ENCODE data around the gene WFDC5.

Gene WFDC5

GRCh38 chr20:45111285-45111684 lies 3.7 kb downstream of the WFDC5 start:
- no peak for DNase-seq (ENCODE audit: low read depth)
- TF ChIP-seq CTCF (IDR thresholded peaks at IDR 0.05; ENCODE audit: low read depth, low read length, missing control alignments), result no peak
- in situ Hi-C loops (cut with HindIII; ENCODE audit: low sequenced_read_pairs), result no loop called here
- no peak overlapping the region for H3K4me3 ChIP-seq (ENCODE audit: low read depth, low read length)

- H3K4me3 ChIP-seq (ENCODE audit: low read depth, low read length), result no peak overlapping the region
- no peak for TF ChIP-seq CTCF (IDR thresholded peaks at IDR 0.05; ENCODE audit: low read depth, low read length, missing control alignments)
- no peak for DNase-seq (ENCODE audit: low read depth)
- in situ Hi-C loops (cut with HindIII; ENCODE audit: low sequenced_read_pairs), result no loop called here
Observed at GRCh38 chr20:45110301-45110700, 4.7 kb downstream of the WFDC5 start.

- no peak for DNase-seq (ENCODE audit: low read depth)
- TF ChIP-seq CTCF (IDR thresholded peaks at IDR 0.05; ENCODE audit: low read depth, low read length, missing control alignments), result no peak
- in situ Hi-C loops (cut with HindIII; ENCODE audit: low sequenced_read_pairs), result no loop called here
- no peak overlapping the region for H3K4me3 ChIP-seq (ENCODE audit: low read depth, low read length)
Observed at GRCh38 chr20:45109634-45110033, 5.3 kb downstream of the WFDC5 start.

- in situ Hi-C loops (cut with HindIII; ENCODE audit: low sequenced_read_pairs), result no loop called here
- DNase-seq (ENCODE audit: low read depth), result no peak
- TF ChIP-seq CTCF (IDR thresholded peaks at IDR 0.05; ENCODE audit: low read depth, low read length, missing control alignments), result no peak
- no peak overlapping the region for H3K4me3 ChIP-seq (ENCODE audit: low read depth, low read length)
Observed at GRCh38 chr20:45105317-45105716, 9.7 kb downstream of the WFDC5 start.

GRCh38 chr20:45104786-45105185 lies 10.2 kb downstream of the WFDC5 start:
- DNase-seq (ENCODE audit: low read depth), result peak; percentile 18
- no peak for TF ChIP-seq CTCF (IDR thresholded peaks at IDR 0.05; ENCODE audit: low read depth, low read length, missing control alignments)
- in situ Hi-C loops (cut with HindIII; ENCODE audit: low sequenced_read_pairs), result loop anchor here (5.0 kb wide), 1 partner anchor 57 kb away; no protein-coding TSS in a partner anchor
- H3K4me3 ChIP-seq (ENCODE audit: low read depth, low read length), result no peak overlapping the region

GRCh38 chr20:45103072-45103471 lies 11.9 kb downstream of the WFDC5 start:
- no peak for TF ChIP-seq CTCF (IDR thresholded peaks at IDR 0.05; ENCODE audit: low read depth, low read length, missing control alignments)
- no peak overlapping the region for H3K4me3 ChIP-seq (ENCODE audit: low read depth, low read length)
- no peak for DNase-seq (ENCODE audit: low read depth)
- in situ Hi-C loops (cut with HindIII; ENCODE audit: low sequenced_read_pairs), result loop anchor here (5.0 kb wide), 1 partner anchor 56 kb away; no protein-coding TSS in a partner anchor

All from astrocyte of the cerebellum (primary cell).